Lower leg skin (tissue), 3 donors: ENCODE measurements around the gene KHDRBS2.

ENCODE experiments used
- CTCF ChIP-seq, 3 donors: fragments of 450-650 bp; IDR thresholded peaks; one replicate each; pipeline ENCODE4 v1.5.1; 2016; ENCODE audit warnings: antibody characterized with exemption in 3 of 3, mild to moderate bottlenecking in 3 of 3, moderate library complexity in 2 of 3
- POLR2A ChIP-seq, 2 donors: fragments of 450-650 bp; IDR thresholded peaks; one replicate each; pipeline ENCODE4 v1.6.1; 2016 to 2017; ENCODE audit warnings: antibody characterized with exemption in 2 of 2, mild to moderate bottlenecking in 1 of 2, moderate library complexity in 1 of 2

GRCh38 chr6:62146954-62147853 lies 138.8 kb downstream of the KHDRBS2 start:
- TF ChIP-seq CTCF (IDR thresholded peaks at IDR 0.05) (no peak), POLR2A (IDR thresholded peaks at IDR 0.05) (no peak)
